Measurements from ENCODE around the gene PRSS16.

PRSS16 gene

DNA sequence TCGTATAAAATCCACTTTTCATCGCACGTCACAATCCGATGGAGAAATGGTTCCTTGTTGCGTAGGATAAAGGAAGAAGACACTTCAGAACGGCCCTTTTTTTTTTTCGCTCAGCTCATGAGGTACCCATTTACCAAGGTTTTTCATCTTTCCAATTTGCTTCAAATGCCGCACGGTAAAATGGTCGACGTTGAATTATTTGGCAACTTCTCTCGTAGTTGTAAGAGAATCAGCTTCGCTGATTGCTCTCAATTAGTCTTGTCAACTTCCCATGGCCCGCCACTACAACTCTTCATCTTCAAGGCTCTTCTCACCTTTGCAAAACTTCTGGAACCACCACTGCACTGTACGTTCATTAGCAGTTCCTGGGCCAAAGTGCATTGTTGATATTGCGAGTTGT, 35.8 kb downstream of the PRSS16 start:
- no peak for DNase-seq (ENCODE audit: extremely low read depth in 1 of 2, low read depth in 1 of 2)

DNA sequence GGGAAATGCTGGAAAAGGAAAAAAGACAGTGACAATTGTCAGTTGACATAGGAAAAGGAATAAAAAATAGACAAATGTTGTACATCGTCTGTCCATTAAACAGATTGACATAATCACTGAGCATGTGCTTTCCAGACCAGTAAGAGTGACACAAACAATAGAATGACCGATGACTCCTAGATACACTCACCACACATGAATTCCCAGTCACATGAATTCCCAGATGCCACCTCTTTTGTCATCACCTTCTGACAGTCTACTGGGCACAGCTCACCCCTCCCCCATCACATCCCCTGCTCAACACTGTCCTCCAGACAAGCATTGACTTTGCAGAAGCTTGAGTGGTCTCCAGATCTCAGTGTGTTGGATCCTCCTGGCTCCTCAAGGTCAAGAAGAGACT, 38.6 kb downstream of the PRSS16 start:
- DNase-seq (ENCODE audit: extremely low read depth in 1 of 2, low read depth in 1 of 2): no peak

DNA sequence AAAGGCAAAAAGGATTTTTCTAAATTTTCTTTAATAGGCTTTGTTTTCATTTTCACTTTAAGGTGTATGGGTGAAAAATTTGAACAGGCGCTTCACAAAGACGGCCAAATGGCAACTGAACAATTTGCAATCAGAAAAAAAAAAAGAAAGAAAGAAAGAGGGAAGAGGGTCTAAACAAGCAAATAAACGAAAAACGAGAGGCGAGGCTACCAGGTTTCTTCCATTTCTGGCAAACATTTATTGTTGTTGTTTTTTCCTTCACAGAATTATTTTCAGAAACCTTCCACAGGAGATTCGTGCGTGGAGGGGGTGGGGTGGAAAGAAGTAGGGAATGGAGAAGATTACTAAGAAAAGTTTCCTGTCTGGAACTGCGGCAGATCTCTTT, 40.2 kb downstream of the PRSS16 start:
- no peak for DNase-seq (ENCODE audit: extremely low read depth in 1 of 2, low read depth in 1 of 2)

DNA sequence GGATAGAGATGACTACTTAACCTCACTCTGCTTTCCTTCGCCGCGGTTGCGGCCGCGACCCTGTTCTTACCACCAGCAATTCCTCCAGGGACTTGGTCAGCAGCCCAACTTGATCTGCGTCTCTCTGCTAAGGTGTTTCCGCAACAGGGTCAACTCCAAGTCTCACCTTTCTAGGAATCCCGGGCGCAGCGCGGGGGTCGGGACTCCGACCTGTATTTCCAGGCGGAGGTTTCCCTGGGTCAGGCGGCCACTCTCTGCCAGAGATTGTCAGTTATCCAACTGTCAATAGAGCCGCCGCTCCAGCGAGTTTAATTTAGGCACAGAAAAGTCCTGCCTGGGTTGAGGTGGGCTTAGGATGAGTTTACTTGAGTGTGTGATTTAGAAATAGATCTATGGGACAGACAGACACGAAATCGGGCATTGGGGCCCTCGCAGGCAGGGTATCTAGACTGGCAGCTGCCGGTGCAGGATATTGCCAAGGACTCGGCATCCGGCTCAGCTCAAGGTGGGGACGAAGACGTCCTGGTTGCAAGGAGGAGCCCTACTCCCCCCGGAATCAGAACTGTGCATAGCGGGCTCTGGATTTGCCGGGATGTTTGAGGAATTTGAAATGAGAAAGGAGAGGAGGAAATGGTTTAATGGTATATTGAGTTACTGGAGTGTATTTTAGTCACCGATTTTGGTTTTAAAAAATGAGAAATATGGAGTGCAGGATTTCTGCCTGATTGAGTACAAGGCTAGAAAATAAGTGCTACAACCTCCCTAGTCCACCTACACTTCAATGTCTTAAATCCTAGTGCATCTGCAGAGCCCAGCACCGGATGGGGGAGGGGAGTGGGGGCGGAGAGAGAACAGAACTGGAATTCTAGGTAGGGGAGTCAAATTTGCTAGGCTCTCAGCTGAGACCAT, 40.9 kb downstream of the PRSS16 start:
- DNase-seq (ENCODE audit: extremely low read depth in 1 of 2, low read depth in 1 of 2): no peak

DNA sequence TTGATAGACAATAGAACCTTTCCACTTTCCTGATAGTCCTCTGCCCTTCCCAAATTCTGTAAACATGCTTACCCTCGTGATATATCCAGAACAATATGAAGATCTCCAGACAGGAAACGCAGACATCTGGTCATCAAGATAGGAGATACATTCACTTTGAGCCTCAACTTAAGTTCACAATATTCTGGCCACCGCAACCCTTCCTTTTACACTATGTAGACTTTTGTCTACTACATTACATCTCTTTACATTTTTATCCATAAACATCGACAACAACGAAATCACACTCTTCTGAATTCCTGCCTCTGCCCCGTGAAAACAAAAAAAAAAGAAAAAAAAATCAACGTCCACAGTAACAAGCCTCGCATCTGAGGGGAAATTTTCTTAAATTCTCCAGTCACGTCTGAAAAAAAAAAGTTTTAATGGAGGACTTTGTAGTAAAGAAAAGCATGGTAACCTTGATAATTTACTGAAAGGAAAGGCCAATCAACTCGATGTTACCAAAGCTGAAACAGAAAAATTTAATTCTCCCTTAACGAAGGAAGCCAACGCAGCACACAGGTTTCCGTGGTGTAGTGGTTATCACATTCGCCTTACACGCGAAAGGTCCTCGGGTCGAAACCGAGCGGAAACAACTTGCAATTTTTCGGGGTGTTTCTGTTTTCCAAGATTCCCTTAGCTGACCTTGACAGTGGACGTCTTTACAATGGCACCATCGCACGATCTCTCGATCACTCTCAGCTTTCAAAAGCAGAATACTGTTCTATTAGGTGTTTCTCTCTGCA, 42.8 kb downstream of the PRSS16 start:
- no peak for DNase-seq (ENCODE audit: extremely low read depth in 1 of 2, low read depth in 1 of 2)

DNA sequence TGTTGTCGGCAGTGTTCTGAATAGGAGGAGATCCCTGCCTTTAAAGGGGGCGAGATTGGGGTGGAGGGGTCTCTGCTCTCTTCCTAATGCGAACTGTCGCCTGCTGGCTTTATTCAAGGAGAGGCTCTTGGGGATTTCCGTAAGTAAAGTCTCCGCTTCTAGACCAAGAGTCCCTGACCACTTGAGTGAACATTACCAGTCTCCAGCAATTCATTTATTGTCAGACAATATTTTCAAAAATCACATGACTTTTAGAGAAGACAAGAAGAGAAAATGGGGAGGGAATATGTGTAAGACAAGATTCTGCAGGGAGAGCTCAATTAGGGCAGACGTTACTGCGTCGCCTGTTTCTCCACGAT, 43.3 kb downstream of the PRSS16 start:
- no peak for DNase-seq (ENCODE audit: extremely low read depth in 1 of 2, low read depth in 1 of 2)

DNA sequence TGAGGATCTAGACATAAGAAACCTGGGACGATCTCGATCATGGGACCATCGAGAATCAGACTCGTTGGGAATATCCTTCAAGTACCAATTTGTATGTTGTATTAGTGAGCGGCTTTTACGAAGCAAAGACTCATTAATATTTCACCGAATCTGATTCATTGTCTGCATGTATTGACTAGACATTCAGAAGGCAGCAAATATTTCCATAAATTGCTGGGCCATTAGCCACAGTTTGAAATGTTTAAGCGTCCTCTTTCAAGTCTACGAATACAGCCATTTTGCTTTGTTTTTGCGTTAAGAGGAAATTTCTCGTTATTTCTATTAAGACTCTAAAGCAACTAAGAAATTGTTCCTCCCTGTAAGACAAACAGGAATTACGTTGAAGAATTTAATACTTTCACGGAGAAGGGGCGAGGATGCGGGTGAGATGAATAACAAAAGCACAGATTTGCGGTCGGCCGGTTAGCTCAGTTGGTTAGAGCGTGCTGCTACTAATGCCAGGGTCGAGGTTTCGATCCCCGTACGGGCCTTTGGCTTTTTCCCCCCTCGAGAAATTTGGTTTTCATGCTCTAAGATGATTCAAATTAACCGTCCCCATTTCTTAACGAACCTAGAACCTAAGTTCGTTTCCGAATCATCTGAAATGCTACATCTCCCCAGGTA, 46.1 kb downstream of the PRSS16 start:
- no peak for DNase-seq (ENCODE audit: extremely low read depth in 1 of 2, low read depth in 1 of 2)

DNA sequence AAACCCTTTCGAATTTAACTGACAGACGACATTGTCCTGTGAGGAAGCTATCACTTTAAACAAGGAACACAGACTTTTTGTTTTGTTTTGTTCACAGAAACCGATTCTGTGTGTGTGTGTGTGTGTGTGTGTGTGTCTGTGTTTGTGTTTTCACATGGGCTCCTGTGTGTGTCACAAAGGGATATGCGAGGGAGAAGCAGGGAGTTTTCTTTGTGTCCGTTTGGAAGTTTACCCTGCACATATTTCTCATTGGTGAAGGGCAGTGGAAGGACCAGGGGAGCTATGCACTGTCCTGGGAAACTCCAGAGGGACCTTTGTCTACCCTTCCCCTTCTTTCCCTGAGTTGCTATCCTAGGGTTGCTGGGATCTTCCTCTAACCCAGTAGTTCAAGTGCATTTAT, 46.9 kb downstream of the PRSS16 start:
- no peak for DNase-seq (ENCODE audit: extremely low read depth in 1 of 2, low read depth in 1 of 2)

DNA sequence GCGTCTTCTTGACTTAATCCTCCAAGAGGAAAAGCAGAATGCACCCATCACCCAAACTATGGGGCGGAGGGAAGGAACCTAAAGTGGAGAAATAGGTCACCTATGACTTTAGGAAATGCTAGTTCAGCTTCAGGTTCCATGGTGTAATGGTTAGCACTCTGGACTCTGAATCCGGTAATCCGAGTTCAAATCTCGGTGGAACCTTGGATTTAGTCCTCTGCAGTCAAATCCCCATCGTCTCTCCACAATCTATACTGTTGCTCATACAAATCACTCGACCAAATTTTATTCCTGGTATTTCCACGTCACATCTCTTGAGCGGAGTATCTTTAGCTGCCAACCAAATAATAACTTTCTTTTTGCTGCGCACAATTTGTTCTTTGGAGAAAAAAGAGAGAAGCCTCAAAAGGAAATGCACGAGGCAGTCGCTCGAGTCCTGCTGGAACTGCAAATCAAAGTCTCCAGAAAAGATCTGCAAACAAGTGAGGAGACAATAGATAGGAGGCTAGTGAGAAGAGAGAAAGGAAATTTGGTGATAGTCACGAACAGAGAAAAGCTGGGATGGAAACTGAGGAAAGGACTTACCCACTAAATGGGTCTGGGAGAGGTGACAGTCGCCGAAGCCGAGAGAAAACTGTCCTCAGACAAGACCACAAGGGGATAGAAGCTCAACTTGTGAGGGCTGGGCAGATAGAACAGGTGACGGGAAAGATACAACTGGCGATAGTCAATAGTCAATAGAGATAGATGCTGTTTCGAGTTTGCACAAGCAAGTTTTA, 48.0 kb downstream of the PRSS16 start:
- no peak for DNase-seq (ENCODE audit: extremely low read depth in 1 of 2, low read depth in 1 of 2)

DNA sequence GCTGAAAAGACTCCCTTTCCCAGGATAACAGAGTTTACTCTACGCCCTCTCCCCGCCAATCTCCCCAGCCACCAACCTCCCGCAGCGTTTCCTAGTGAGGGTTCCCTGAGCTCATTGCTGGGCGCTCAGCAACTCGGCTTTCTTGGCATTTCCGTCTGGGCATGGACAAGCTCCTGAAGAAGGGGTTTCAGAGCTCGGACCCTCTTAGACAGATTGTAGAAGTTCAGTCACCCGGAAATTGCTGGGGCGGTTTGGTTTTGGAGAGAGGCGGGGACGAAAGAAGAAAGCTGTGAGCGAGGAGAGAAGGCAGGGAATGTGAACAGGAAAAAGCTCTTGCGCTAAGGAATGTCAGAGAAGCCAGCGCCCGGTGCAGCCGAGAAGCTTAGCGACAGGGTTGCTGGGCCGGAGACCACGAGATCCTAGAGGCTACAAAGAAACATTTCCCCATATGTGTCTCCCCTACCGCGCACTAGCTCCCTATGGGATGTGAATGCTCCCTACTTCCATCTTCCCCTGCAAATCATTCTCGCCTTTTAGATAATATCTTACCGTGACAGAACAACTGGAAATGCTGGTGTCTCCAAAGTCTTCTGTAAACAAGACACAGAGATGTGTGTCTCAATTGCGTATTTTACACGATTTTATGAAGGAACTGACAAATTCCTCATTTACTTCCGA, 48.7 kb downstream of the PRSS16 start:
- DNase-seq (ENCODE audit: extremely low read depth in 1 of 2, low read depth in 1 of 2): no peak

DNA sequence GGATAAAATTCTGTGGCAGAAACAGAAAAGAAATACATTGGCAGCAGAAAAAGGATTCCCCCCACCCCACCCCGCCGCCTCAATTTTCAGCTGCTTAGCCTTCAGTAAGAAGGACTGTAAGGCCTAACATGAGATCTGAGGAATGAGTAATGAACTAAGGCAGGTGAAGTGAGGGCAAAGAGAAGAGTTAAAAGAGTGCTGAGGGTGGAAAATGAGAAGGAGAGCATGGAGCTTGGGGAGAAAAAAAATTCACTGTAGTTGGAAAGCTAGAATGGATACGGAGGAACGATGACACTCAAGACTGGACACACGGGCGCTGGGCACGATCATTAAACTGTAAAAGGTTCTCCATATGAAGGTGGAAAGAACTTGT, 50.0 kb downstream of the PRSS16 start:
- DNase-seq (ENCODE audit: extremely low read depth in 1 of 2, low read depth in 1 of 2): no peak

DNA sequence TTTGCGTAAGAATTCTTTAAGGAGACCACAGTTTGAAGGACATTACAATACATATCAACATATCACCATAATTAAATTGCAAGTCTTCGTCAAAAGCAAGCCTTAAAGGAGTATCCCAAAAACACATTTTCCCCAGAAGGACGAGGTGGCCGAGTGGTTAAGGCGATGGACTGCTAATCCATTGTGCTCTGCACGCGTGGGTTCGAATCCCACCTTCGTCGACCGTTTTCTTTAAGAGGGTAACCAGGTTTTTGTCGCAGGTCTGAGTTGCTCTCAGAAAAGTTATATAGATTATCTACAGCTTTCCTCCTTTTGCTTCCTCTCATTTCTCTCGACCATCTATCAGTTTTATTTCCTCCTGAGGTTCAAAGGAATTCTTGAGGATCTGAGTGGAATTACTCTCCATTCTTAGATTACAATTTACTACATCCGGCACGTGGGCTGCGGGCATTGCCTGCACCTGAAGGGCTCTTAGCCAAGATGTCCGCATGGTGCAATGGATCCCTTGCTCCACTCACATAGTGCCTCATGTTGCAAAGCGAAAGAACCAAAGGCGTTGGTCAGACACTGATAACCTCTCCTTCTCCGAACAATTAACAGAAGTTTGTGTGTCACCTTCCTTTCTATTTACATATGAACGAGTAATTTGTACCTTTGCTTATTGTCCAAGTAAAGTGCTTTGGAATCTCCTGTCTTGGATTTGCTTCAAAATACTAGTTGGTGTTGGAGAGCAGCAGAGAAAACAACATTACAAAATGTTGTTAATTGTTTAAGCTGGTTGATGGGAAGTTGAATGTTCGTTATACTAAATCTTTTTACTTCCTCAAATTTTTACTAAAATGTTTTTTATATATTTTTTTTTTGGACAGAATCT, 50.6 kb downstream of the PRSS16 start:
- DNase-seq (ENCODE audit: extremely low read depth in 1 of 2, low read depth in 1 of 2): no peak

DNA sequence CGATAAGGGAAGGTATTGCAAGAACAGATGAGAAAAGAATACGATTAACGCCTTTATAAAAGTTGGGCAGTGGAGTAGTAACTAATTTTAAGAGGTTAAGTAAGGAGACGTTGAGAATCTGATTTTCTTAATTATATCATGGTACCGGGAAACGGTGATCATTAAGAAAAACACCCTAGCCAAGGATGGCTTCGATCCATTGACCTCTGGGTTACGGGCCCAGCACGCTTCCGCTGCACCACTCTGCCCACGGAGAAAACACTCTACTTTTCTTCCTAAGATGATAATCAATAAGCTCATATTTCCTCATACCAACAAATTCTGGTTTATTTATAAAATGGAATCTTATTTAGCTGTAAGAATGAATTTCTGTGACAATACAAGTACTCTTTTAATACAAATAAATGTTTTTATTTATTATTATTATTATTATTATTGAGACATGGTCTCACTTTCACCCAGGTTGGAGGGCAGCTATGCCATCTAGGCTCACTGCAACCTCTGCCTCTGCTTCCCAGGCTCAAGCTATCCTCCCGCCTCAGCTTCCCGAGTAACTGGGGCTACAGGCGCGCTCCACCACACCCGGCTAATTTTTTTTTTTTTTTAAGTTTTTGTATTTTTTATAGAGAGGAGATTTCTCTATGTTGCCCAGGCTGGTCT, 56.2 kb downstream of the PRSS16 start:
- no peak for DNase-seq (ENCODE audit: extremely low read depth in 1 of 2, low read depth in 1 of 2)
